ENCODE measurements around the gene PRKAR1A.

DNA sequence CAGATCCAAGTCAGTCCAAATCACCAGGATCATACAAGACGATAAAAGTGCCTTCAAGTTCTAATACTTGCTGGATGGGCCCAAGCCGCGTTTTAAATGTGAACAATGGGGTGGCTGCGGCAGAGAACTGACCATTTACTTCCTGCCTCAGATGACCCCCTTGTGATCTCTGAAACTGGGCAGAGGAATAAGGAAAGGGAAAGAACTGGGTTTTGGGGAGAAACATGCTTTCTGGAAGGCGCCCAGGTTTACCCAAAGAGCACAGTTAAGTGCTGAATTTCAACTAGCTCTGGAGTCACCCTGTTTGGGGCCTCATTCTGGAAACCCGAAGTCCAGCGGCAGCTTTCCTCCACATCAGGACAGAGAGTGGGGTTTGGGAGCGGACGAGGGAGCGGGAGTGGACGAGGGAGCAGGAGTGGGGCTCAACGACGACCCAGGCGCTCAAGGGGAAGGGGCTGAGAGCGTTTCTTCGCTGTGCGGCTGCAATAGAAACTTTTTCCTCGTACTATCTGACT lies 87.4 kb downstream of the PRKAR1A start:
- TF ChIP-seq, protein P1, sequence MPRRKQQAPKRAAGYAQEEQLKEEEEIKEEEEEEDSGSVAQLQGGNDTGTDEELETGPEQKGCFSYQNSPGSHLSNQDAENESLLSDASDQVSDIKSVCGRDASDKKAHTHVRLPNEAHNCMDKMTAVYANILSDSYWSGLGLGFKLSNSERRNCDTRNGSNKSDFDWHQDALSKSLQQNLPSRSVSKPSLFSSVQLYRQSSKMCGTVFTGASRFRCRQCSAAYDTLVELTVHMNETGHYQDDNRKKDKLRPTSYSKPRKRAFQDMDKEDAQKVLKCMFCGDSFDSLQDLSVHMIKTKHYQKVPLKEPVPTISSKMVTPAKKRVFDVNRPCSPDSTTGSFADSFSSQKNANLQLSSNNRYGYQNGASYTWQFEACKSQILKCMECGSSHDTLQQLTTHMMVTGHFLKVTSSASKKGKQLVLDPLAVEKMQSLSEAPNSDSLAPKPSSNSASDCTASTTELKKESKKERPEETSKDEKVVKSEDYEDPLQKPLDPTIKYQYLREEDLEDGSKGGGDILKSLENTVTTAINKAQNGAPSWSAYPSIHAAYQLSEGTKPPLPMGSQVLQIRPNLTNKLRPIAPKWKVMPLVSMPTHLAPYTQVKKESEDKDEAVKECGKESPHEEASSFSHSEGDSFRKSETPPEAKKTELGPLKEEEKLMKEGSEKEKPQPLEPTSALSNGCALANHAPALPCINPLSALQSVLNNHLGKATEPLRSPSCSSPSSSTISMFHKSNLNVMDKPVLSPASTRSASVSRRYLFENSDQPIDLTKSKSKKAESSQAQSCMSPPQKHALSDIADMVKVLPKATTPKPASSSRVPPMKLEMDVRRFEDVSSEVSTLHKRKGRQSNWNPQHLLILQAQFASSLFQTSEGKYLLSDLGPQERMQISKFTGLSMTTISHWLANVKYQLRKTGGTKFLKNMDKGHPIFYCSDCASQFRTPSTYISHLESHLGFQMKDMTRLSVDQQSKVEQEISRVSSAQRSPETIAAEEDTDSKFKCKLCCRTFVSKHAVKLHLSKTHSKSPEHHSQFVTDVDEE (CRISPR knock-in tag; IDR thresholded peaks at IDR 0.05) = no peak
- TF ChIP-seq, protein P2, sequence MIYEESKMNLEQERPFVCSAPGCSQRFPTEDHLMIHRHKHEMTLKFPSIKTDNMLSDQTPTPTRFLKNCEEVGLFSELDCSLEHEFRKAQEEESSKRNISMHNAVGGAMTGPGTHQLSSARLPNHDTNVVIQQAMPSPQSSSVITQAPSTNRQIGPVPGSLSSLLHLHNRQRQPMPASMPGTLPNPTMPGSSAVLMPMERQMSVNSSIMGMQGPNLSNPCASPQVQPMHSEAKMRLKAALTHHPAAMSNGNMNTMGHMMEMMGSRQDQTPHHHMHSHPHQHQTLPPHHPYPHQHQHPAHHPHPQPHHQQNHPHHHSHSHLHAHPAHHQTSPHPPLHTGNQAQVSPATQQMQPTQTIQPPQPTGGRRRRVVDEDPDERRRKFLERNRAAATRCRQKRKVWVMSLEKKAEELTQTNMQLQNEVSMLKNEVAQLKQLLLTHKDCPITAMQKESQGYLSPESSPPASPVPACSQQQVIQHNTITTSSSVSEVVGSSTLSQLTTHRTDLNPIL (CRISPR knock-in tag; IDR thresholded peaks at IDR 0.05; ENCODE audit: low read depth) = no peak
- TF ChIP-seq ZC3H10 (CRISPR knock-in tag; IDR thresholded peaks at IDR 0.05) = no peak
- no peak for TF ChIP-seq RARB (CRISPR knock-in tag; IDR thresholded peaks at IDR 0.05)
- no peak for TF ChIP-seq TCF4 (CRISPR knock-in tag; IDR thresholded peaks at IDR 0.05; ENCODE audit: borderline replicate concordance)
- TF ChIP-seq, protein P3, sequence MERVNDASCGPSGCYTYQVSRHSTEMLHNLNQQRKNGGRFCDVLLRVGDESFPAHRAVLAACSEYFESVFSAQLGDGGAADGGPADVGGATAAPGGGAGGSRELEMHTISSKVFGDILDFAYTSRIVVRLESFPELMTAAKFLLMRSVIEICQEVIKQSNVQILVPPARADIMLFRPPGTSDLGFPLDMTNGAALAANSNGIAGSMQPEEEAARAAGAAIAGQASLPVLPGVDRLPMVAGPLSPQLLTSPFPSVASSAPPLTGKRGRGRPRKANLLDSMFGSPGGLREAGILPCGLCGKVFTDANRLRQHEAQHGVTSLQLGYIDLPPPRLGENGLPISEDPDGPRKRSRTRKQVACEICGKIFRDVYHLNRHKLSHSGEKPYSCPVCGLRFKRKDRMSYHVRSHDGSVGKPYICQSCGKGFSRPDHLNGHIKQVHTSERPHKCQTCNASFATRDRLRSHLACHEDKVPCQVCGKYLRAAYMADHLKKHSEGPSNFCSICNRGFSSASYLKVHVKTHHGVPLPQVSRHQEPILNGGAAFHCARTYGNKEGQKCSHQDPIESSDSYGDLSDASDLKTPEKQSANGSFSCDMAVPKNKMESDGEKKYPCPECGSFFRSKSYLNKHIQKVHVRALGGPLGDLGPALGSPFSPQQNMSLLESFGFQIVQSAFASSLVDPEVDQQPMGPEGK (CRISPR knock-in tag; IDR thresholded peaks at IDR 0.05; ENCODE audit: borderline replicate concordance) = no peak

Data from SK-N-SH treated with all-trans-retinoic acid at 6 μM for 48 hours (cell line).